ENCODE measurements around the gene CACNB1.

- TF ChIP-seq, protein P1, sequence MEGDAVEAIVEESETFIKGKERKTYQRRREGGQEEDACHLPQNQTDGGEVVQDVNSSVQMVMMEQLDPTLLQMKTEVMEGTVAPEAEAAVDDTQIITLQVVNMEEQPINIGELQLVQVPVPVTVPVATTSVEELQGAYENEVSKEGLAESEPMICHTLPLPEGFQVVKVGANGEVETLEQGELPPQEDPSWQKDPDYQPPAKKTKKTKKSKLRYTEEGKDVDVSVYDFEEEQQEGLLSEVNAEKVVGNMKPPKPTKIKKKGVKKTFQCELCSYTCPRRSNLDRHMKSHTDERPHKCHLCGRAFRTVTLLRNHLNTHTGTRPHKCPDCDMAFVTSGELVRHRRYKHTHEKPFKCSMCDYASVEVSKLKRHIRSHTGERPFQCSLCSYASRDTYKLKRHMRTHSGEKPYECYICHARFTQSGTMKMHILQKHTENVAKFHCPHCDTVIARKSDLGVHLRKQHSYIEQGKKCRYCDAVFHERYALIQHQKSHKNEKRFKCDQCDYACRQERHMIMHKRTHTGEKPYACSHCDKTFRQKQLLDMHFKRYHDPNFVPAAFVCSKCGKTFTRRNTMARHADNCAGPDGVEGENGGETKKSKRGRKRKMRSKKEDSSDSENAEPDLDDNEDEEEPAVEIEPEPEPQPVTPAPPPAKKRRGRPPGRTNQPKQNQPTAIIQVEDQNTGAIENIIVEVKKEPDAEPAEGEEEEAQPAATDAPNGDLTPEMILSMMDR (IDR thresholded peaks at IDR 0.05), result no peak
- TF ChIP-seq SMC3 (IDR thresholded peaks at IDR 0.05; ENCODE audit: low read depth, low read length) (no peak), YY1 (IDR thresholded peaks at IDR 0.05; ENCODE audit: low read depth) (no peak)
- TF ChIP-seq, protein P2, sequence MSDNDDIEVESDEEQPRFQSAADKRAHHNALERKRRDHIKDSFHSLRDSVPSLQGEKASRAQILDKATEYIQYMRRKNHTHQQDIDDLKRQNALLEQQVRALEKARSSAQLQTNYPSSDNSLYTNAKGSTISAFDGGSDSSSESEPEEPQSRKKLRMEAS (IDR thresholded peaks at IDR 0.05; ENCODE audit: low read depth), result no peak
Observed at GRCh38 chr17:39169101-39169500, 28.4 kb downstream of the CACNB1 start.
